ENCODE measurements around the gene AKTIP.

DNA sequence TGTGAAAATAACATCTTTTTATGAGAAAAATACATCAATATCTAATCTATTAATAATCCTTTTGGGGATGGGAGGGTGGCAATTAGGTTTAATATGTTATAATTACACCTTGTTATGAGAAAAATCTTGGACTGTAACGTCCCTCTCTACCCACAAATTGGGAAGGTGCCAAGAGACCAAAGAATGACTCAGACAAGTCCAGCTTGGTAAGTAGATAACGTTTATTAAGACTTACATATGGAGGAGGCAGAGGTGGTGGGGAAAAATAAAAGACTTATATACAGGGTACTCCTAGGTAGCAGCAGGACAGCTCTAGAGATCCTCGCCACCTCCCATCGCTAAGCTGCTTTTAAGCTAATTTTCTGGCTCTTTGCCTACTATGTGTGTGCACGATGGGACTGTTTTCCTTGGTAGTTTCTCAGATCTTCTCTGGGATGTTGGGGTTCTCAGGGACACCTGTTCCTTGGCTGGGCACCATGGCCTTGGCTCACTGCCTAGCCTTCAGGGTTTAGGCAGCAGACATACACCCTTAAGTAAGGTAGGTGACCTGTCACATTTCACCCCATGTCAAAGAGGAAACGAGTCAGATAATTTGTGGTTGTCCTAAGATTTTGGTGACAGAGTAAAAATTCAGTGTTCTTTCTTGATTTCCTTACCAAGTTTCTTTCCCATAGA, 37.3 kb downstream of the AKTIP start:
- TF ChIP-seq, protein P1, sequence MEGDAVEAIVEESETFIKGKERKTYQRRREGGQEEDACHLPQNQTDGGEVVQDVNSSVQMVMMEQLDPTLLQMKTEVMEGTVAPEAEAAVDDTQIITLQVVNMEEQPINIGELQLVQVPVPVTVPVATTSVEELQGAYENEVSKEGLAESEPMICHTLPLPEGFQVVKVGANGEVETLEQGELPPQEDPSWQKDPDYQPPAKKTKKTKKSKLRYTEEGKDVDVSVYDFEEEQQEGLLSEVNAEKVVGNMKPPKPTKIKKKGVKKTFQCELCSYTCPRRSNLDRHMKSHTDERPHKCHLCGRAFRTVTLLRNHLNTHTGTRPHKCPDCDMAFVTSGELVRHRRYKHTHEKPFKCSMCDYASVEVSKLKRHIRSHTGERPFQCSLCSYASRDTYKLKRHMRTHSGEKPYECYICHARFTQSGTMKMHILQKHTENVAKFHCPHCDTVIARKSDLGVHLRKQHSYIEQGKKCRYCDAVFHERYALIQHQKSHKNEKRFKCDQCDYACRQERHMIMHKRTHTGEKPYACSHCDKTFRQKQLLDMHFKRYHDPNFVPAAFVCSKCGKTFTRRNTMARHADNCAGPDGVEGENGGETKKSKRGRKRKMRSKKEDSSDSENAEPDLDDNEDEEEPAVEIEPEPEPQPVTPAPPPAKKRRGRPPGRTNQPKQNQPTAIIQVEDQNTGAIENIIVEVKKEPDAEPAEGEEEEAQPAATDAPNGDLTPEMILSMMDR (conservative IDR thresholded peaks at IDR 0.05; ENCODE audit: low read depth, low read length), result no peak
- TF ChIP-seq EZH2phosphoT487 (IDR thresholded peaks at IDR 0.05; ENCODE audit: borderline replicate concordance, low read length) (no peak), EZH2 (IDR thresholded peaks at IDR 0.05; ENCODE audit: low read length, unreplicated experiment) (no peak)
